Measurements from ENCODE around the gene PIPOX.

Gene PIPOX

GRCh38 chr17:29066606-29067005, 23.7 kb downstream of the PIPOX start:
- Histone ChIP-seq H3K9me3 (no peaks in the 10 kb centered on the region), H3K27me3 (ENCODE audit: low read depth) (no peaks in the 10 kb centered on the region; the same call in 1 of the 2 replicates), H3K36me3 (replicated peaks) (no peaks in the 10 kb centered on the region), H3K4me1 (no peaks in the 10 kb centered on the region), H3K4me3 (no peak overlapping the region)
- no peak for DNase-seq (ENCODE audit: low spot score in 2 of 2)
- in situ Hi-C loops (cut with MboI; ENCODE audit: low sequenced_read_pairs), result no loop called here

- Histone ChIP-seq H3K36me3 (replicated peaks) (no peaks in the 10 kb centered on the region), H3K9me3 (no peaks in the 10 kb centered on the region), H3K4me3 (no peak overlapping the region), H3K4me1 (no peaks in the 10 kb centered on the region), H3K27me3 (ENCODE audit: low read depth) (no peaks in the 10 kb centered on the region; the same call in 1 of the 2 replicates)
- in situ Hi-C loops (cut with MboI; ENCODE audit: low sequenced_read_pairs), result no loop called here
- DNase-seq (ENCODE audit: low spot score in 2 of 2), result no peak
Measured at GRCh38 chr17:29068818-29069217, 25.9 kb downstream of the PIPOX start.

GRCh38 chr17:29069526-29070041, 26.6 kb downstream of the PIPOX start:
- no peaks in the 10 kb centered on the region for H3K4me1 ChIP-seq
- H3K36me3 ChIP-seq (replicated peaks), result no peaks in the 10 kb centered on the region
- no peak overlapping the region for H3K4me3 ChIP-seq
- no peaks in the 10 kb centered on the region; the same call in 1 of the 2 replicates for H3K27me3 ChIP-seq (ENCODE audit: low read depth)
- no peak for DNase-seq (ENCODE audit: low spot score in 2 of 2)
- in situ Hi-C loops (cut with MboI; ENCODE audit: low sequenced_read_pairs), result no loop called here
- no peaks in the 10 kb centered on the region for H3K9me3 ChIP-seq

GRCh38 chr17:29070308-29070707, 27.4 kb downstream of the PIPOX start:
- Histone ChIP-seq H3K27me3 (ENCODE audit: low read depth) (no peaks in the 10 kb centered on the region; the same call in 1 of the 2 replicates), H3K9me3 (no peaks in the 10 kb centered on the region), H3K36me3 (replicated peaks) (no peaks in the 10 kb centered on the region), H3K4me3 (no peak overlapping the region), H3K4me1 (no peaks in the 10 kb centered on the region)
- no peak for DNase-seq (ENCODE audit: low spot score in 2 of 2)
- in situ Hi-C loops (cut with MboI; ENCODE audit: low sequenced_read_pairs), result no loop called here

- H3K36me3 ChIP-seq (replicated peaks), result no peaks in the 10 kb centered on the region
- no peaks in the 10 kb centered on the region; the same call in 1 of the 2 replicates for H3K27me3 ChIP-seq (ENCODE audit: low read depth)
- in situ Hi-C loops (cut with MboI; ENCODE audit: low sequenced_read_pairs), result no loop called here
- H3K9me3 ChIP-seq, result no peaks in the 10 kb centered on the region
- no peak for DNase-seq (ENCODE audit: low spot score in 2 of 2)
- no peaks in the 10 kb centered on the region for H3K4me1 ChIP-seq
- H3K4me3 ChIP-seq, result no peak overlapping the region
Measured at GRCh38 chr17:29070781-29071180, 27.8 kb downstream of the PIPOX start.

- no peaks in the 10 kb centered on the region for H3K36me3 ChIP-seq (replicated peaks)
- H3K27me3 ChIP-seq (ENCODE audit: low read depth), result no peaks in the 10 kb centered on the region; the same call in 1 of the 2 replicates
- no peaks in the 10 kb centered on the region for H3K4me1 ChIP-seq
- no peaks in the 10 kb centered on the region for H3K9me3 ChIP-seq
- DNase-seq (ENCODE audit: low spot score in 2 of 2), result no peak
- in situ Hi-C loops (cut with MboI; ENCODE audit: low sequenced_read_pairs), result no loop called here
- H3K4me3 ChIP-seq, result no peak overlapping the region
Measured at GRCh38 chr17:29071303-29071702, 28.4 kb downstream of the PIPOX start.

- Histone ChIP-seq H3K36me3 (replicated peaks) (no peaks in the 10 kb centered on the region), H3K4me3 (no peak overlapping the region), H3K4me1 (no peaks in the 10 kb centered on the region), H3K27me3 (ENCODE audit: low read depth) (no peaks in the 10 kb centered on the region), H3K9me3 (no peaks in the 10 kb centered on the region)
- in situ Hi-C loops (cut with MboI; ENCODE audit: low sequenced_read_pairs), result no loop called here
- DNase-seq (ENCODE audit: low spot score in 2 of 2), result no peak
Measured at GRCh38 chr17:29073045-29073444, 30.1 kb downstream of the PIPOX start.

- Histone ChIP-seq H3K9me3 (no peaks in the 10 kb centered on the region), H3K27me3 (ENCODE audit: low read depth) (no peaks in the 10 kb centered on the region), H3K4me1 (no peaks in the 10 kb centered on the region), H3K4me3 (no peak overlapping the region), H3K36me3 (replicated peaks) (no peaks in the 10 kb centered on the region)
- in situ Hi-C loops (cut with MboI; ENCODE audit: low sequenced_read_pairs), result no loop called here
- DNase-seq (ENCODE audit: low spot score in 2 of 2), result no peak
Measured at GRCh38 chr17:29073520-29073919, 30.6 kb downstream of the PIPOX start.

- in situ Hi-C loops (cut with MboI; ENCODE audit: low sequenced_read_pairs), result no loop called here
- peaks cover 4% of the 10 kb centered on the region; the same call in 1 of the 2 replicates for H3K36me3 ChIP-seq (replicated peaks)
Measured at GRCh38 chr17:29074488-29074887, 31.5 kb downstream of the PIPOX start.

GRCh38 chr17:29076087-29076486, 33.1 kb downstream of the PIPOX start:
- in situ Hi-C loops (cut with MboI; ENCODE audit: low sequenced_read_pairs), result no loop called here
- Histone ChIP-seq H3K4me1 (no peaks in the 10 kb centered on the region), H3K4me3 (no peak overlapping the region), H3K27me3 (ENCODE audit: low read depth) (no peaks in the 10 kb centered on the region), H3K9me3 (no peaks in the 10 kb centered on the region), H3K36me3 (replicated peaks) (peaks cover 4% of the 10 kb centered on the region; the same call in 1 of the 2 replicates)
- no peak for DNase-seq (ENCODE audit: low spot score in 2 of 2)

More at GRCh38 chr17:29074488-29074887, 31.5 kb downstream of the PIPOX start:
- H3K4me1 ChIP-seq, result no peaks in the 10 kb centered on the region
- H3K27me3 ChIP-seq (ENCODE audit: low read depth), result no peaks in the 10 kb centered on the region
- DNase-seq (ENCODE audit: low spot score in 2 of 2), result no peak
- H3K9me3 ChIP-seq, result no peaks in the 10 kb centered on the region
- no peak overlapping the region for H3K4me3 ChIP-seq

GRCh38 chr17:29076722-29077121, 33.8 kb downstream of the PIPOX start:
- no peaks in the 10 kb centered on the region for H3K27me3 ChIP-seq (ENCODE audit: low read depth)
- no peaks in the 10 kb centered on the region for H3K9me3 ChIP-seq
- H3K4me1 ChIP-seq, result no peaks in the 10 kb centered on the region
- no peak overlapping the region for H3K4me3 ChIP-seq
- in situ Hi-C loops (cut with MboI; ENCODE audit: low sequenced_read_pairs), result no loop called here
- H3K36me3 ChIP-seq (replicated peaks), result peaks cover 4% of the 10 kb centered on the region; the same call in 1 of the 2 replicates
- no peak for DNase-seq (ENCODE audit: low spot score in 2 of 2)

- in situ Hi-C loops (cut with MboI; ENCODE audit: low sequenced_read_pairs), result no loop called here
- H3K36me3 ChIP-seq (replicated peaks), result peaks cover 4% of the 10 kb centered on the region; the same call in 1 of the 2 replicates
- DNase-seq (ENCODE audit: low spot score in 2 of 2), result no peak
- no peaks in the 10 kb centered on the region for H3K4me1 ChIP-seq
- H3K27me3 ChIP-seq (ENCODE audit: low read depth), result no peaks in the 10 kb centered on the region
- no peaks in the 10 kb centered on the region for H3K9me3 ChIP-seq
- H3K4me3 ChIP-seq, result no peak overlapping the region
Measured at GRCh38 chr17:29077320-29077719, 34.4 kb downstream of the PIPOX start.

GRCh38 chr17:29078183-29079045, 35.5 kb downstream of the PIPOX start:
- H3K27me3 ChIP-seq (ENCODE audit: low read depth), result no peaks in the 10 kb centered on the region
- no peaks in the 10 kb centered on the region for H3K9me3 ChIP-seq
- H3K4me3 ChIP-seq, result no peak overlapping the region
- in situ Hi-C loops (cut with MboI; ENCODE audit: low sequenced_read_pairs), result no loop called here
- H3K4me1 ChIP-seq, result no peaks in the 10 kb centered on the region
- peaks cover 4% of the 10 kb centered on the region; the same call in 1 of the 2 replicates for H3K36me3 ChIP-seq (replicated peaks)
- DNase-seq (ENCODE audit: low spot score in 2 of 2), result no peak

- no peaks in the 10 kb centered on the region for H3K4me1 ChIP-seq
- in situ Hi-C loops (cut with MboI; ENCODE audit: low sequenced_read_pairs), result no loop called here
- H3K4me3 ChIP-seq, result no peak overlapping the region
- no peak for DNase-seq (ENCODE audit: low spot score in 2 of 2)
- H3K27me3 ChIP-seq (ENCODE audit: low read depth), result no peaks in the 10 kb centered on the region
- peaks cover 4% of the 10 kb centered on the region; the same call in 1 of the 2 replicates for H3K36me3 ChIP-seq (replicated peaks)
- H3K9me3 ChIP-seq, result no peaks in the 10 kb centered on the region
Measured at GRCh38 chr17:29079433-29079832, 36.5 kb downstream of the PIPOX start.

Data from HAP-1 (cell line).